HUDEP-2 (cell line): Measurements from ENCODE around the gene DTX4.

ENCODE experiments used
- DNase-seq, 76 experiments: peaks; one replicate each; lab custom pipeline; 2025; ENCODE audit not compliant: unreplicated experiment in 76 of 76; lab: John Stamatoyannopoulos, UW

The DTX4 gene

GRCh38 chr11:59216641-59217564, 45.0 kb downstream of the DTX4 start:
- no peak for DNase-seq

DNA sequence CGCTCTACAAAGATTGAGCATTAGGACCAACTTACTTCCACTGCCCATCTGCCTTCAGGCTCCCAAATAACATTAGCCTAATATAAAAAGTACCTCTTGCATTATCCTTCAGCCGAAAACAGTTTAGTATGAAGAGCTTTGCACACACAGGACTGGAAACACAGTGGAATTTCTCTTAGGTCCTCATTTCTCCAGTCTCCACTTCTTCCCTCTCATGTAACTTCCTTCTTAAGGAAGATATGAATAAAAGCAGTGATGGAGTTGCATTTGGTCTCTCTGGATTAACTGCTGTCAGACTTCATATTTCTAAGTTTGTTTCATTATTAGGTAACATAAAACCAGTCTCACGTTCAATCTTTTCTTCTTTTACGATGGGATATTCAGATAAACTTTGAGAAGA, 46.4 kb downstream of the DTX4 start:
- no peak for DNase-seq

DNA sequence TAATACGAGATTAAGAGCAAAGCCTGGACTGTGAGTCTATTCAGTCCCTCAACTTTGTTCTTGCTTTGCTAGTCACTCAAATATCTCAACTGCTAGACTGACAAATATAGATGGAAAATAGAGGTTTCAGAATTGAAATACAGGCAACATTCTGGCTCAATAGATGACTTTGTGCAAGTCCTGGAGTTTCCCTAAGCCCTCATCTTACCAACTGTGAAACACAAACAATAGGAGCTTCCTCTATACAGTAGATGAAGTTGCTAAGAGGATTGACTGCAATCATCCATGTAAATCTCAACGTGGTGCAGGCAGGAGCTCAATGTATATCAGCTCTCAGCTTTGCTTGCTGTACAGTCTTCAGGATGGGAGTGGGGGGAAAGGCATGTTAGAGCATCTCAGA, 47.0 kb downstream of the DTX4 start:
- DNase-seq = no peak

DNA sequence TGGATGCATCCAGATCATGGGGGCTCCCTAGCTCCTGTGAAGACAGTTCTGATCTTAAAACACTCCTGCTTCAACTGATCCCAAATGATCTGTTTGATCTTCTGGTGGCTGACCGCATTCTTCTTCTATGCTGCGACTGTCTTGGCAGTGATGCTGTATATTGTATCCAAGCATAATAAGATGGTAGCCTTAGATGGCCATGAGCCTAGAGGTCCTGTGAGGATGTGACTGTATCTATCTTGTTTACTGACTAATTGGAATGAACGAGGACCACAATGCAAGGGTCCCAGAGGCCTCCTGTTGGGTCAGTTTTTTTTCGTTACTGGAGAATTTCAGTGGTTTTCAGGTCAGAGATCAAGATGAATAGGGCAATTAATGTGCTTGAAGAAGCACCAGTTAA, 47.9 kb downstream of the DTX4 start:
- no peak for DNase-seq

GRCh38 chr11:59221441-59221840, 49.5 kb downstream of the DTX4 start:
- DNase-seq = no peak

- no peak for DNase-seq
Observed at GRCh38 chr11:59222464-59223060, 50.6 kb downstream of the DTX4 start.

DNA sequence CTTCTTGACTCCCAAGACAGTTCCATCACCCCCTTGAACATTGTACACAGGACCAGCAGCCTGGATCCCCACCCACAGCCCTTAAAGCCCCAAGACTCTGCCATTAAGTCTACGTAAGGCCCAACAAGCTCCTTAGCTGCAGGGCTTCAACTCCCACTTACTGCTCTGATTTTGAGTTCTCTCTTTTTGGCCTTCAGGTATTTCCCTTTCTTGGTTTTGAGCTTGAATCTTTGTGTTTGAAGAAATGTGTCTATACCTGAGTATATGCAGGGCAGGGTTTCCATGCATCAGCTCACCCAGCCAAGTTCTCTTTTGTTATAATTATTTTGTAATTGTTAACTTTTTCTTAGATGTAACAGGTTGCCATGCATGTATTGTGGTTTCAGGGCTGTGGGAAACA, 51.2 kb downstream of the DTX4 start:
- no peak for DNase-seq

DNA sequence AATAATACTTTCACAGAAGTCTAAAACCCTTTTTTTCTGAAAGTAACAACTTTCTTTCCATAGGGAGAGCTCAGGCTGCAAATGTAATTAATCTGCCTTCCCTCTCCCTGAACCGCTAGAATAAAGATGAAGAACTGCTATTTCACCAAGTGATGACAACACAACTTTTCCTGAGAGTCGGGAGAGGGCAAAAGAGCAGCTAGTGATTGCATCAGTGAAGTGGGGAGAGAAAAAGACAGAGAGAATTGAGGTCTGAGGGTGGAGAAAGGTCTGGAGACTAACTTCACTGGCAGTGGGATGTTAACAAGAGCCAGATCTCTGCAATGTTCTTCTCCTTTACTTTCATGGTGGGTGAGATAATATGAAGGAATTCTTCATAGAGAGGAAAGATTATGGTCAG, 51.7 kb downstream of the DTX4 start:
- DNase-seq = no peak

DNA sequence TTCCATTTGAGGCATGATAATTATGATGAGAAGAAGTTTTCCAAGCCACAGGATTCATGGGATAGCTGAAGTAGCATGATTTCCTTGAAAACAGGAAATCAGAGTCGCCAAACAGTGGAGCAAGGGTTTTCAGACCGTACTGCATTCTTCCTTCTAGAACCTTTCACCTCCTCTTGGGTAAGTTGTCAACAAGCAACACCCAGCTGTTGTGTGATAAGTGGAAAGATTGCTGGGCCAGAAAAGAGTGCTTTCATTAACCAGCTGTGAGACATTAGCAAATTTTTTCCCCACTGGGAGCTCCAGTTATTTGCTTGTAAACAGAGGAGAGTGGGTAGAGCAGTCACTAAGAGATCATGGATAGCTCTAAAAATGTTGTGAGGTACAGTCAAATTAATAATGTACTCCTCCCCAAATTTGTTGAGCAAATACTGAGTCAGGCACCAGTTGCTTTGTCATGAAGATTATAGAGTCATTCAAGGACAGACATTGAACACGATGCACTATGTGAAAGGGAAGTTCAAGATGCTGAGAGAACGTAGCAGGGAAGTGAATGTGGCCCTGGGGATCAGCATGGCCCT, 52.5 kb downstream of the DTX4 start:
- no peak for DNase-seq

- no peak for DNase-seq
Observed at GRCh38 chr11:59225017-59225416, 53.1 kb downstream of the DTX4 start.

GRCh38 chr11:59226396-59226795, 54.5 kb downstream of the DTX4 start:
- DNase-seq = no peak

GRCh38 chr11:59240322-59240721, 68.4 kb downstream of the DTX4 start:
- no peak for DNase-seq

DNA sequence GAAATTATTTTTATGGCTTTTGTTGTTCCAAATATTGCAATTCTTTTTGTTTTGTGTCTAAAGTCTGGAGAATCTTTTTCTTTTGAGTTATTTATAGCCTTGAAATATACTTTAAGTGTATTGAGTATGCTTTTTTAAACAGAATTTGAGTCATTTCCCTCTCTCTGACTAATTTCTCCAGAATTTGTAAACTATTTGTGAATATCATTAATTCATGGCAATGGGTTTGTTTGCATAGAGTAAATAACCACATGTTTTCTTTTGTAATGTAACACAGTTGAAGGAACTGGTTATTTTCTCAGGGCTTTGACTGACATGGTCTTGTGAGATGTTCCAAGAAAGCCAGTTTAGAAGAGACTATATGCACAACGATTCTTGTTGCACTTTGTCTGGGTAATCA, 71.7 kb downstream of the DTX4 start:
- no peak for DNase-seq

- DNase-seq = no peak
Observed at GRCh38 chr11:59247531-59248227, 75.7 kb downstream of the DTX4 start.

GRCh38 chr11:59249535-59249934, 77.6 kb downstream of the DTX4 start:
- no peak for DNase-seq

GRCh38 chr11:59253001-59253400, 81.1 kb downstream of the DTX4 start:
- no peak for DNase-seq

DNA sequence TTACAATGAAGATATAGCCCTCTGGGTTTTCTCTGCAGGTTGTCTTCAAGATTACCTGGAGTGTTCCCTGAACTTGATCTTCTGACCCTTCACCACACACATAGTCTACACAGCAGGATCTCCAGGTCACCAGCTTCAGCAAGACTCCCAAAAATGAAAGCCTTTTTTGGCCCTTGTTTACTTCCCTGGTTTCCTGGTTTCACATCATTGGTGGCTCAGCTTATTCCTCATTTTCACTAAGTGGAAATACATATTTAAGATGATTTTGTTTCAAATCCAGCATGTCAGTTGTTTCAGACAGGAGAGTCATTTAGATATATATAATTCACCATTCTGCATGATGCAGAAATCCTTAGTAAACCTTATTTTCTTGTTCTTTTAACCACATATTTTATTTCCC, 82.4 kb downstream of the DTX4 start:
- no peak for DNase-seq

- no peak for DNase-seq
Observed at GRCh38 chr11:59255281-59255680, 83.3 kb downstream of the DTX4 start.
